T-cell (primary cell): Measurements from ENCODE around the gene USB1. TPM values are rescaled to one million over a fixed set of nuclear protein-coding genes. Genes with fewer than 3 reads are reported as not detected.

Experiments
- total RNA-seq, 35 experiments: library from RNA in 6 of 35; stranded (reverse) in 6 of 35; fragments of 120-200 nt in 1 of 35; gene quantifications; one replicate each; pipeline versions ENCODE4 v1.2.1 to v1.2.4 and lab custom pipeline; 2013 to 2026

USB1 gene
- total RNA-seq, 5 donors from 2014 or later (not counting 1 experiment from before 2014, with no cell fraction given): 31.7 to 44.2 (median 41.3) TPM

Other genes with a start within 250 kb of the USB1 start
- gene KIFC3, start 198.9 kb upstream of the USB1 start, total RNA-seq: 1 to 10 TPM in 4 of 5 donors, under 1 TPM in 1; 0.78 to 4.1 (median 2.7) TPM
- not detected for gene CNGB1, start 30.3 kb upstream of the USB1 start, total RNA-seq
- gene ZNF319, start 735 bp upstream of the USB1 start, total RNA-seq: 10 to 100 TPM; 14.9 to 25.4 (median 20.4) TPM
- 1 to 10 TPM in 2 of 5 donors, under 1 TPM in 3; 0.30 to 1.3 (median 0.85) TPM for gene MMP15, start 24.3 kb downstream of the USB1 start, total RNA-seq
- gene CFAP20, start 128.0 kb downstream of the USB1 start, total RNA-seq: 100 to 1,000 TPM in 1 of 5 donors, 10 to 100 TPM in 4; 27.4 to 105 (median 33.1) TPM
- gene CSNK2A2, start 196.7 kb downstream of the USB1 start, total RNA-seq: 10 to 100 TPM; 51.9 to 62.4 (median 55.0) TPM